H9 (cell line): Measurements from ENCODE around the gene ATP5IF1. TPM values are rescaled to one million over a fixed set of nuclear protein-coding genes. Genes with fewer than 3 reads are reported as not detected.

Source experiments
- DNase-seq: peaks from one replicate; pipeline ENCODE4 v3.0.0-alpha.2; 2017
- H2AFZ ChIP-seq: one replicate; pipeline ENCODE4 v1.6.1; 2013; ENCODE audit warnings: mild to moderate bottlenecking, low read length, control low read depth, moderate library complexity
- H2AK5ac ChIP-seq: 2 replicates; pipeline ENCODE4 v1.6.1; 2013; ENCODE audit warnings: low read length, control low read depth, mixed read lengths; ENCODE audit not compliant: insufficient read length
- H2BK120ac ChIP-seq: one replicate; pipeline ENCODE4 v1.6.1; 2013; ENCODE audit warnings: low read depth, mild to moderate bottlenecking, low read length, control low read depth, inconsistent platforms; ENCODE audit not compliant: poor library complexity, severe bottlenecking
- H2BK12ac ChIP-seq: 2 replicates; pipeline ENCODE4 v1.6.1; 2013; ENCODE audit warnings: low read length, control low read depth, mixed read lengths, low read depth; ENCODE audit not compliant: insufficient read length
- H2BK15ac ChIP-seq: 2 replicates; pipeline ENCODE4 v1.6.1; 2013; ENCODE audit warnings: low read depth, low read length, control low read depth
- H2BK20ac ChIP-seq: one replicate; pipeline ENCODE4 v1.6.1; 2013; ENCODE audit warnings: low read depth, mild to moderate bottlenecking, low read length, control low read depth, inconsistent platforms; ENCODE audit not compliant: poor library complexity, severe bottlenecking
- H2BK5ac ChIP-seq: 2 replicates; pipeline ENCODE4 v1.6.1; 2013; ENCODE audit warnings: low read length, control low read depth, mixed read lengths; ENCODE audit not compliant: insufficient read length
- H3K14ac ChIP-seq: 2 replicates; pipeline ENCODE4 v1.6.1; 2013; ENCODE audit warnings: low read length, control low read depth; ENCODE audit not compliant: insufficient read depth
- H3K18ac ChIP-seq: 2 replicates; pipeline ENCODE4 v1.6.1; 2013; ENCODE audit warnings: low read depth, mild to moderate bottlenecking, mixed read lengths, low read length, control low read depth; ENCODE audit not compliant: insufficient read length
- H3K23ac ChIP-seq: 2 replicates; pipeline ENCODE4 v1.6.1; 2013; ENCODE audit warnings: low read length, control low read depth, mixed read lengths, low read depth; ENCODE audit not compliant: insufficient read length
- H3K23me2 ChIP-seq: 2 replicates; pipeline ENCODE4 v1.6.1; 2013; ENCODE audit warnings: low read depth, mild to moderate bottlenecking, mixed read lengths, low read length, control low read depth; ENCODE audit not compliant: insufficient read length, poor library complexity, severe bottlenecking
- H3K27ac ChIP-seq: 2 replicates; pipeline ENCODE4 v1.5.1; 2013; ENCODE audit warnings: low read length, control low read depth, mixed read lengths, low read depth; ENCODE audit not compliant: insufficient read length
- H3K27me3 ChIP-seq: 2 replicates; pipeline ENCODE4 v1.6.1; 2013; ENCODE audit warnings: low read length, control low read depth, inconsistent platforms; ENCODE audit not compliant: insufficient read depth
- H3K4ac ChIP-seq: 2 replicates; pipeline ENCODE4 v1.6.1; 2013; ENCODE audit warnings: low read depth, mild to moderate bottlenecking, control low read depth, inconsistent platforms, low read length, moderate library complexity
- H3K4me1 ChIP-seq: 2 replicates; pipeline ENCODE4 v1.6.1; 2013; ENCODE audit warnings: low read length, control low read depth, inconsistent platforms; ENCODE audit not compliant: insufficient read depth
- H3K4me2 ChIP-seq: 2 replicates; pipeline ENCODE4 v1.6.1; 2013; ENCODE audit warnings: low read length, control low read depth, mixed read lengths; ENCODE audit not compliant: insufficient read length, insufficient read depth
- H3K56ac ChIP-seq: 2 replicates; pipeline ENCODE4 v1.6.1; 2013; ENCODE audit warnings: low read depth, mild to moderate bottlenecking, mixed read lengths, low read length, control low read depth; ENCODE audit not compliant: insufficient read length
- H3K79me1 ChIP-seq: 2 replicates; pipeline ENCODE4 v1.6.1; 2013; ENCODE audit warnings: low read depth, mild to moderate bottlenecking, moderate library complexity, low read length, control low read depth, inconsistent platforms; ENCODE audit not compliant: insufficient read depth, poor library complexity, severe bottlenecking
- H3K79me2 ChIP-seq: 2 replicates; pipeline ENCODE4 v1.6.1; 2013; ENCODE audit warnings: low read length, control low read depth, inconsistent platforms; ENCODE audit not compliant: insufficient read depth
- H3K9ac ChIP-seq: 2 replicates; pipeline ENCODE4 v1.6.1; 2013; ENCODE audit warnings: low read length, control low read depth, mixed read lengths; ENCODE audit not compliant: insufficient read length; ENCODE audit errors: extremely low read depth
- H3K9me3 ChIP-seq: one replicate; pipeline ENCODE4 v1.6.1; 2013; ENCODE audit warnings: low read depth, low read length, inconsistent platforms; ENCODE audit not compliant: control insufficient read depth
- H3T11ph ChIP-seq: one replicate; pipeline ENCODE4 v1.6.1; 2013; ENCODE audit warnings: mild to moderate bottlenecking, low read length, control low read depth, inconsistent platforms
- H4K20me1 ChIP-seq: one replicate; pipeline ENCODE4 v1.6.1; 2013; ENCODE audit not compliant: control insufficient read depth, insufficient read length, insufficient read depth
- H4K5ac ChIP-seq: 2 replicates; pipeline ENCODE4 v1.6.1; 2013; ENCODE audit warnings: low read depth, mild to moderate bottlenecking, mixed read lengths, low read length, control low read depth; ENCODE audit not compliant: insufficient read length
- H4K8ac ChIP-seq: replicated peaks from 2 replicates; pipeline ENCODE4 v1.6.1; 2013; ENCODE audit warnings: low read length, control low read depth, mixed read lengths, low read depth; ENCODE audit not compliant: insufficient read length
- H4K91ac ChIP-seq: 2 replicates; pipeline ENCODE4 v1.6.1; 2013; ENCODE audit warnings: low read depth, mild to moderate bottlenecking, moderate library complexity, mixed read lengths, low read length, control low read depth; ENCODE audit not compliant: insufficient read length
- H3K27ac Mint-ChIP-seq, 3 experiments: 2 replicates in 2 of 3; 3 replicates in 1 of 3; pipeline ENCODE4 v1.8.0; 2020 to 2021; ENCODE audit warnings: mixed read lengths in 3 of 3, mild to moderate bottlenecking in 1 of 3, moderate library complexity in 1 of 3
- H3K27me3 Mint-ChIP-seq: 2 replicates; pipeline ENCODE4 v1.8.0; 2021; ENCODE audit warnings: low read depth, mild to moderate bottlenecking, moderate library complexity, mixed read lengths
- H3K36me3 Mint-ChIP-seq, 3 experiments: 2 replicates in 2 of 3; 3 replicates in 1 of 3; pipeline ENCODE4 v1.8.0; 2020 to 2021; ENCODE audit warnings: low read depth in 3 of 3, mixed read lengths in 3 of 3; ENCODE audit not compliant: insufficient read depth in 1 of 3
- H3K4me1 Mint-ChIP-seq, 2 experiments: 2 replicates each; pipeline ENCODE4 v1.8.0; 2020; ENCODE audit warnings: mixed read lengths in 2 of 2
- H3K4me3 Mint-ChIP-seq, 2 experiments: 2 replicates in 1 of 2; 3 replicates in 1 of 2; pipeline ENCODE4 v1.8.0; 2020 to 2021; ENCODE audit warnings: mild to moderate bottlenecking in 2 of 2, mixed read lengths in 2 of 2, moderate library complexity in 1 of 2
- H3K9me3 Mint-ChIP-seq, 2 experiments: 2 replicates in 1 of 2; 3 replicates in 1 of 2; pipeline ENCODE4 v1.8.0; 2020; ENCODE audit warnings: mild to moderate bottlenecking in 2 of 2, mixed read lengths in 2 of 2, moderate library complexity in 1 of 2
- WGBS: extraction: QIAGEN DNeasy Blood & Tissue Kit; methylation state at CpG from one replicate; pipeline ENCODE4 v1.1.7; 2013; ENCODE audit warnings: missing lambda C conversion rate, low lambda C conversion rate, mixed read lengths; ENCODE audit not compliant: insufficient read length; ENCODE audit errors: extremely low coverage; 5-methylcytosine and 5-hydroxymethylcytosine counted together
- total RNA-seq: library from RNA; stranded (reverse); gene quantifications from 2 replicates; pipeline ENCODE4 v1.2.1, GENCODE V29; 2021
- TF ChIP-seq, protein P1 (sequence below): fragments of 200-600 bp; sonication (generic); conservative IDR thresholded peaks from 3 replicates; pipeline ENCODE4 v1.8.0; 2021; ENCODE audit warnings: antibody characterized with exemption, mild to moderate bottlenecking

Gene ATP5IF1
- total RNA-seq, 1 experiment from 2014 or later, result 257 TPM

DNA sequence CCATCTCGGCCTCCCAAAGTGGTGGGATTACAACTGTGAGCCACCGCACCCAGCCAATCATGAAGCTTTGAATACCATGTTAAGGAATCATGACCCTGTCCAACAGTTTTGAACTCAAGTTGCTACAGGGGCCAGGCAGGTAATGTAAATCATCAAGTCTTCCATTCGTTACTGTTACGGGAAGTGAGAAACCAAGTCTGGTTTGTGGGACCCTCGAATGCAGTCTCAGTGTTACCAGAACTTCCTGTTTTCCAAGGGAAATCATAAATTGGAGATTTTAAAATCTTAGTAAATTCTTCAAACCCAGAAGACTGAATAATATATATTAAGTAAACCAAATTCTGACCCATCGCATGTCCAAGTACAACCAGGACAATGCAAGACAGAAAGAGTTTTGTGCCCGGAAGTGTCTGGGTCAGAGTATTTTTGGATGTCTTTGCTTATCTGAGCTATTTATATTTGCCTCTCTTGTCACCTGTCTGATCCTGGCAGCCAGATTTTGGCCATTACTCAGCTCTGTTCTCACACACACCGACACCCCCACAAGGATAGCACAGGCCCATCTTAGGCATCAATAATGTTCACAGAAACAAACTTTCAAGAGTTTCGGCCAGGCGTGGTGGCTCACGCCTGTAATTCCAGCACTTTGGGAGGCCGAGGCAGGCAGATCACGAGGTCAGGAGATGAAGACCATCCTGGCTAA lies 8.8 kb downstream of the ATP5IF1 start:
- H2BK15ac ChIP-seq, result no peak overlapping the region
- peaks cover 26 to 28% of the 10 kb centered on the region in 2 experiments for H3K4me1 Mint-ChIP-seq
- H3K27me3 ChIP-seq, result no peaks in the 10 kb centered on the region
- H3K4me2 ChIP-seq, result no peak overlapping the region
- H3K9me3 Mint-ChIP-seq, result no peaks in the 10 kb centered on the region
- no peak overlapping the region for H3T11ph ChIP-seq
- no peak overlapping the region for H3K14ac ChIP-seq
- H4K5ac ChIP-seq, result no peak overlapping the region
- no peak overlapping the region for H2BK120ac ChIP-seq
- no peaks in the 10 kb centered on the region for H3K4me1 ChIP-seq
- H3K27ac Mint-ChIP-seq, result peak overlapping the region in 2 of 3 experiments; percentile 26 to 39; a peak in 2 of 7 replicates
- H3K56ac ChIP-seq, result no peak overlapping the region
- H2AK5ac ChIP-seq, result no peak overlapping the region
- H3K36me3 Mint-ChIP-seq, result no peaks in the 10 kb centered on the region
- H4K91ac ChIP-seq, result no peak overlapping the region
- H3K23me2 ChIP-seq, result peaks cover 8% of the 10 kb centered on the region
- no peak overlapping the region for H3K9ac ChIP-seq
- no peak overlapping the region for H2BK5ac ChIP-seq
- no peak for DNase-seq
- no peaks in the 10 kb centered on the region for H4K20me1 ChIP-seq
- H3K79me1 ChIP-seq, result no peaks in the 10 kb centered on the region
- H3K9me3 ChIP-seq, result no peaks in the 10 kb centered on the region
- H2AFZ ChIP-seq, result no peak overlapping the region
- no peak overlapping the region for H3K4me3 Mint-ChIP-seq
- H3K27ac ChIP-seq, result no peak overlapping the region
- no peaks in the 10 kb centered on the region for H3K27me3 Mint-ChIP-seq
- TF ChIP-seq, protein P1, sequence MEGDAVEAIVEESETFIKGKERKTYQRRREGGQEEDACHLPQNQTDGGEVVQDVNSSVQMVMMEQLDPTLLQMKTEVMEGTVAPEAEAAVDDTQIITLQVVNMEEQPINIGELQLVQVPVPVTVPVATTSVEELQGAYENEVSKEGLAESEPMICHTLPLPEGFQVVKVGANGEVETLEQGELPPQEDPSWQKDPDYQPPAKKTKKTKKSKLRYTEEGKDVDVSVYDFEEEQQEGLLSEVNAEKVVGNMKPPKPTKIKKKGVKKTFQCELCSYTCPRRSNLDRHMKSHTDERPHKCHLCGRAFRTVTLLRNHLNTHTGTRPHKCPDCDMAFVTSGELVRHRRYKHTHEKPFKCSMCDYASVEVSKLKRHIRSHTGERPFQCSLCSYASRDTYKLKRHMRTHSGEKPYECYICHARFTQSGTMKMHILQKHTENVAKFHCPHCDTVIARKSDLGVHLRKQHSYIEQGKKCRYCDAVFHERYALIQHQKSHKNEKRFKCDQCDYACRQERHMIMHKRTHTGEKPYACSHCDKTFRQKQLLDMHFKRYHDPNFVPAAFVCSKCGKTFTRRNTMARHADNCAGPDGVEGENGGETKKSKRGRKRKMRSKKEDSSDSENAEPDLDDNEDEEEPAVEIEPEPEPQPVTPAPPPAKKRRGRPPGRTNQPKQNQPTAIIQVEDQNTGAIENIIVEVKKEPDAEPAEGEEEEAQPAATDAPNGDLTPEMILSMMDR, result no peak
- no CpG with 5 or more reads among the region's 13 CpGs for WGBS
- no peak overlapping the region for H2BK20ac ChIP-seq
- H3K23ac ChIP-seq, result no peak overlapping the region
- H2BK12ac ChIP-seq, result no peak overlapping the region
- H4K8ac ChIP-seq, result no peak overlapping the region
- H3K4ac ChIP-seq, result no peak overlapping the region
- no peaks in the 10 kb centered on the region for H3K79me2 ChIP-seq
- no peak overlapping the region for H3K18ac ChIP-seq
